K562 (cell line): ENCODE data around the gene STK11. TPM values are rescaled to one million over a fixed set of nuclear protein-coding genes. Genes with fewer than 3 reads are reported as not detected.

Source experiments
- MTA1 ChIP-seq: fragments of 450-650 bp; IDR thresholded peaks from 2 replicates; pipeline ENCODE4 v1.6.1; 2017; ENCODE audit warnings: borderline replicate concordance
- PHB2 ChIP-seq: fragments of 450-650 bp; IDR thresholded peaks from 2 replicates; pipeline ENCODE4 v1.6.1; 2017; ENCODE audit warnings: low read depth
- PRPF4 ChIP-seq: fragments of 200-400 bp; formaldehyde crosslinking; IDR thresholded peaks from one replicate; pipeline ENCODE4 v1.6.1; 2017; ENCODE audit warnings: low read length, low read depth, mild to moderate bottlenecking; ENCODE audit not compliant: insufficient read depth, poor library complexity, severe bottlenecking
- RNF2 ChIP-seq: sonication (generic); IDR thresholded peaks from 2 replicates; pipeline ENCODE4 v1.6.1; 2016
- TBL1XR1 ChIP-seq, 2 experiments: IDR thresholded peaks; 2 replicates each; pipeline ENCODE4 v1.6.1; 2012; ENCODE audit warnings: improper control_type of control experiment in 2 of 2, low read length in 2 of 2, mild to moderate bottlenecking in 1 of 2
- ZBTB8A ChIP-seq: fragments of 450-650 bp; IDR thresholded peaks from 2 replicates; pipeline ENCODE4 v1.6.1; 2018; ENCODE audit warnings: mild to moderate bottlenecking, moderate library complexity; ENCODE audit not compliant: partially characterized antibody
- ZEB2 ChIP-seq: fragments of 450-650 bp; IDR thresholded peaks from 2 replicates; pipeline ENCODE4 v1.6.1; 2016
- ZFX ChIP-seq: sonication (generic); formaldehyde crosslinking; IDR thresholded peaks from 2 replicates; pipeline ENCODE4 v1.8.0; 2022; ENCODE audit warnings: mild to moderate bottlenecking, missing genetic modification reagents, moderate library complexity
- ZNF699 ChIP-seq: fragments of 250-450 bp; sonication (Bioruptor Pico); IDR thresholded peaks from 2 replicates; pipeline ENCODE4 v1.8.0; 2021; ENCODE audit warnings: mild to moderate bottlenecking, moderate library complexity; ENCODE audit not compliant: insufficient replicate concordance
- ZNF778 ChIP-seq: fragments of 450-650 bp; formaldehyde crosslinking; IDR thresholded peaks from 2 replicates; pipeline ENCODE4 v1.4.0; 2020; ENCODE audit warnings: mild to moderate bottlenecking, moderate library complexity
- polyA plus RNA-seq, 8 experiments: library from polyadenylated mRNA; depleted of rRNA in 4 of 8; stranded (reverse) in 5 of 8; unstranded in 3 of 8; fragments of >200 nt; fragmentation: Nextera tagmentation in 2 of 8; fragmentation: Illumina TruSeq in 1 of 8; extraction: Ambion mirVana in 2 of 8; extraction: Trizol in 1 of 8; gene quantifications; 2 replicates each; pipeline versions ENCODE4 v1.2.1 to v1.2.3, GENCODE V29; 2011 to 2014; ENCODE audit warnings: inconsistent platforms in 1 of 8, missing spikeins in 1 of 8
- total RNA-seq, 7 experiments: library from RNA; depleted of rRNA in 6 of 7; stranded (reverse); fragments of >200 nt in 6 of 7; fragmentation: Illumina TruSeq in 2 of 7; extraction: Trizol in 2 of 7; gene quantifications; 2 replicates each; pipeline versions ENCODE4 v1.2.1 to v1.2.3, GENCODE V29; 2011 to 2021; ENCODE audit warnings: low replicate concordance in 1 of 7
- TF ChIP-seq, protein P1 (sequence below): fragments of 450-650 bp; formaldehyde crosslinking; IDR thresholded peaks from 2 replicates; pipeline ENCODE4 v1.4.0; 2020; ENCODE audit warnings: mild to moderate bottlenecking, mixed read lengths
- TF ChIP-seq, protein P2 (sequence below): fragments of 250-450 bp; sonication (Bioruptor Pico); IDR thresholded peaks from 2 replicates; pipeline ENCODE4 v1.4.0; 2020; ENCODE audit warnings: borderline replicate concordance
- TF ChIP-seq, protein P3 (sequence below): sonication (generic); formaldehyde crosslinking; IDR thresholded peaks from 2 replicates; pipeline ENCODE4 v1.8.1; 2023; ENCODE audit warnings: missing genetic modification reagents, mild to moderate bottlenecking, borderline replicate concordance
- TF ChIP-seq, protein P4 (sequence below), 2 experiments: fragments of 450-650 bp; IDR thresholded peaks; 2 replicates each; pipeline ENCODE4 v1.6.1; 2018; ENCODE audit warnings: mild to moderate bottlenecking in 2 of 2, low read depth in 1 of 2; ENCODE audit not compliant: partially characterized antibody in 2 of 2

Gene STK11
- total and polyA plus RNA-seq, 9 of the 15 experiments (the other 6 are each of a cell fraction or from before 2014, with no cell fraction given): 0.15 to 96.5 (median 31.7) TPM

DNA sequence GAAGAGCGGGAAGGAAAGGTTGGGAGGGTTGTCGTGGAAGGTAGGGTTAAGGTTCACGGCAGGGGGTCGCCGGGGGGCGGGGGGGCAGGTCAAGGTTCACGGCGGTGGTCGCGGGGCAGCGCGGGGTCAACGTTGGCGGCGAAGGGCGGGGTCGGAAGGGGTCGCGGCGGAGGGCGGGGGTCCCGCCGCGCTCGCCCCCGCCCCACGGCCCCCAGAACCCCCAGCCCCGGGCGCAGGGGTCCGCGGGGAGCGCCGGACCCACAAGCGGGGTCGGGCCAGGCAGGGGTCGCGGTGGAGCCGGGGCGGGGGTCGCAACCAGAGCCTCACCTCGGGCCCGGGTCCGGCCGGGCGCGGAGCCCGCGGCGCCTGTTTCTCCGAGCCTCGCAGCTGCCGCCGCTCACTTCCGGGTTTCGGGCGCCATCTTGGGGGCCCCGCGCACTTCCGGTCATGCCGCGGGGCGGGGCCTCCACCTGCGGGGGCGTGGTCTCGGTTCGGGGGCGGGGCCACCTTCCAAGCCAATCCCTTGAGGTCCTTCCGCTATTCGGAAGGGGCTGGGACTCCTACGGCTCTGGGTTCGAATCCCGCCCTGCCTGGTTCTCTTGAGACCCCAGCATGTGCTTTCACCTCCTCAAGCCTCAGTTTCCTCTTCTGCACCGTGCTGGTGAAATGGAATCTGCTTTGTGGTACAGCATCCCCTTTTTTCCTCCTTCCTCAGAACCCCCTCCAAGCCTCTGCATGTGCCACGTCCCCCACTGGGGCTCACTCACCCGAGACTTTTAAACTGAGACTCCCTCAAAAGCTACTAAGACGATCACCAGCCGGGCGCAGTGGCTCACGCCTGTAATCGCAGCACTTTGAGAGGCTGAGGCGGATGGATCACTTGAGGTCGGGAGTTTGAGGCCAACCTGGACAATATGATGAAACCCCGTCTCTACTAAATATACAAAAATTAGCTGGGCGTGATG, 31.5 kb upstream of the STK11 start, which contains the start of gene SBNO2 (continued):
- TF ChIP-seq PRPF4 (no peak), TBL1XR1 (IDR thresholded peaks at IDR 0.05; ENCODE audit: low read length in 2 of 2) (no peak), MTA1 (no peak), ZNF699 (CRISPR knock-in tag) (no peak), ZEB2 (no peak), ZFX (no peak), ZBTB8A (no peak), PHB2 (no peak), RNF2 (no peak), ZNF778 (CRISPR knock-in tag) (no peak)
- TF ChIP-seq, protein P1, sequence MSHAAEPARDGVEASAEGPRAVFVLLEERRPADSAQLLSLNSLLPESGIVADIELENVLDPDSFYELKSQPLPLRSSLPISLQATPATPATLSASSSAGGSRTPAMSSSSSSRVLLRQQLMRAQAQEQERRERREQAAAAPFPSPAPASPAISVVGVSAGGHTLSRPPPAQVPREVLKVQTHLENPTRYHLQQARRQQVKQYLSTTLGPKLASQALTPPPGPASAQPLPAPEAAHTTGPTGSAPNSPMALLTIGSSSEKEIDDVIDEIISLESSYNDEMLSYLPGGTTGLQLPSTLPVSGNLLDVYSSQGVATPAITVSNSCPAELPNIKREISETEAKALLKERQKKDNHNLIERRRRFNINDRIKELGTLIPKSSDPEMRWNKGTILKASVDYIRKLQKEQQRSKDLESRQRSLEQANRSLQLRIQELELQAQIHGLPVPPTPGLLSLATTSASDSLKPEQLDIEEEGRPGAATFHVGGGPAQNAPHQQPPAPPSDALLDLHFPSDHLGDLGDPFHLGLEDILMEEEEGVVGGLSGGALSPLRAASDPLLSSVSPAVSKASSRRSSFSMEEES (CRISPR knock-in tag): no peak
- TF ChIP-seq, protein P2, sequence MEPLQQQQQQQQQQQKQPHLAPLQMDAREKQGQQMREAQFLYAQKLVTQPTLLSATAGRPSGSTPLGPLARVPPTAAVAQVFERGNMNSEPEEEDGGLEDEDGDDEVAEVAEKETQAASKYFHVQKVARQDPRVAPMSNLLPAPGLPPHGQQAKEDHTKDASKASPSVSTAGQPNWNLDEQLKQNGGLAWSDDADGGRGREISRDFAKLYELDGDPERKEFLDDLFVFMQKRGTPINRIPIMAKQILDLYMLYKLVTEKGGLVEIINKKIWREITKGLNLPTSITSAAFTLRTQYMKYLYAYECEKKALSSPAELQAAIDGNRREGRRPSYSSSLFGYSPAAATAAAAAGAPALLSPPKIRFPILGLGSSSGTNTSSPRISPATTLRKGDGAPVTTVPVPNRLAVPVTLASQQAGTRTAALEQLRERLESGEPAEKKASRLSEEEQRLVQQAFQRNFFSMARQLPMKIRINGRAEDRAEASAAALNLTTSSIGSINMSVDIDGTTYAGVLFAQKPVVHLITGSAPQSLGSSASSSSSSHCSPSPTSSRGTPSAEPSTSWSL: no peak
- TF ChIP-seq, protein P3, sequence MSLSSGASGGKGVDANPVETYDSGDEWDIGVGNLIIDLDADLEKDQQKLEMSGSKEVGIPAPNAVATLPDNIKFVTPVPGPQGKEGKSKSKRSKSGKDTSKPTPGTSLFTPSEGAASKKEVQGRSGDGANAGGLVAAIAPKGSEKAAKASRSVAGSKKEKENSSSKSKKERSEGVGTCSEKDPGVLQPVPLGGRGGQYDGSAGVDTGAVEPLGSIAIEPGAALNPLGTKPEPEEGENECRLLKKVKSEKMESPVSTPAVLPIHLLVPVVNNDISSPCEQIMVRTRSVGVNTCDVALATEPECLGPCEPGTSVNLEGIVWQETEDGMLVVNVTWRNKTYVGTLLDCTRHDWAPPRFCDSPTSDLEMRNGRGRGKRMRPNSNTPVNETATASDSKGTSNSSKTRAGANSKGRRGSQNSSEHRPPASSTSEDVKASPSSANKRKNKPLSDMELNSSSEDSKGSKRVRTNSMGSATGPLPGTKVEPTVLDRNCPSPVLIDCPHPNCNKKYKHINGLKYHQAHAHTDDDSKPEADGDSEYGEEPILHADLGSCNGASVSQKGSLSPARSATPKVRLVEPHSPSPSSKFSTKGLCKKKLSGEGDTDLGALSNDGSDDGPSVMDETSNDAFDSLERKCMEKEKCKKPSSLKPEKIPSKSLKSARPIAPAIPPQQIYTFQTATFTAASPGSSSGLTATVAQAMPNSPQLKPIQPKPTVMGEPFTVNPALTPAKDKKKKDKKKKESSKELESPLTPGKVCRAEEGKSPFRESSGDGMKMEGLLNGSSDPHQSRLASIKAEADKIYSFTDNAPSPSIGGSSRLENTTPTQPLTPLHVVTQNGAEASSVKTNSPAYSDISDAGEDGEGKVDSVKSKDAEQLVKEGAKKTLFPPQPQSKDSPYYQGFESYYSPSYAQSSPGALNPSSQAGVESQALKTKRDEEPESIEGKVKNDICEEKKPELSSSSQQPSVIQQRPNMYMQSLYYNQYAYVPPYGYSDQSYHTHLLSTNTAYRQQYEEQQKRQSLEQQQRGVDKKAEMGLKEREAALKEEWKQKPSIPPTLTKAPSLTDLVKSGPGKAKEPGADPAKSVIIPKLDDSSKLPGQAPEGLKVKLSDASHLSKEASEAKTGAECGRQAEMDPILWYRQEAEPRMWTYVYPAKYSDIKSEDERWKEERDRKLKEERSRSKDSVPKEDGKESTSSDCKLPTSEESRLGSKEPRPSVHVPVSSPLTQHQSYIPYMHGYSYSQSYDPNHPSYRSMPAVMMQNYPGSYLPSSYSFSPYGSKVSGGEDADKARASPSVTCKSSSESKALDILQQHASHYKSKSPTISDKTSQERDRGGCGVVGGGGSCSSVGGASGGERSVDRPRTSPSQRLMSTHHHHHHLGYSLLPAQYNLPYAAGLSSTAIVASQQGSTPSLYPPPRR (CRISPR knock-in tag): no peak
- TF ChIP-seq, protein P4, sequence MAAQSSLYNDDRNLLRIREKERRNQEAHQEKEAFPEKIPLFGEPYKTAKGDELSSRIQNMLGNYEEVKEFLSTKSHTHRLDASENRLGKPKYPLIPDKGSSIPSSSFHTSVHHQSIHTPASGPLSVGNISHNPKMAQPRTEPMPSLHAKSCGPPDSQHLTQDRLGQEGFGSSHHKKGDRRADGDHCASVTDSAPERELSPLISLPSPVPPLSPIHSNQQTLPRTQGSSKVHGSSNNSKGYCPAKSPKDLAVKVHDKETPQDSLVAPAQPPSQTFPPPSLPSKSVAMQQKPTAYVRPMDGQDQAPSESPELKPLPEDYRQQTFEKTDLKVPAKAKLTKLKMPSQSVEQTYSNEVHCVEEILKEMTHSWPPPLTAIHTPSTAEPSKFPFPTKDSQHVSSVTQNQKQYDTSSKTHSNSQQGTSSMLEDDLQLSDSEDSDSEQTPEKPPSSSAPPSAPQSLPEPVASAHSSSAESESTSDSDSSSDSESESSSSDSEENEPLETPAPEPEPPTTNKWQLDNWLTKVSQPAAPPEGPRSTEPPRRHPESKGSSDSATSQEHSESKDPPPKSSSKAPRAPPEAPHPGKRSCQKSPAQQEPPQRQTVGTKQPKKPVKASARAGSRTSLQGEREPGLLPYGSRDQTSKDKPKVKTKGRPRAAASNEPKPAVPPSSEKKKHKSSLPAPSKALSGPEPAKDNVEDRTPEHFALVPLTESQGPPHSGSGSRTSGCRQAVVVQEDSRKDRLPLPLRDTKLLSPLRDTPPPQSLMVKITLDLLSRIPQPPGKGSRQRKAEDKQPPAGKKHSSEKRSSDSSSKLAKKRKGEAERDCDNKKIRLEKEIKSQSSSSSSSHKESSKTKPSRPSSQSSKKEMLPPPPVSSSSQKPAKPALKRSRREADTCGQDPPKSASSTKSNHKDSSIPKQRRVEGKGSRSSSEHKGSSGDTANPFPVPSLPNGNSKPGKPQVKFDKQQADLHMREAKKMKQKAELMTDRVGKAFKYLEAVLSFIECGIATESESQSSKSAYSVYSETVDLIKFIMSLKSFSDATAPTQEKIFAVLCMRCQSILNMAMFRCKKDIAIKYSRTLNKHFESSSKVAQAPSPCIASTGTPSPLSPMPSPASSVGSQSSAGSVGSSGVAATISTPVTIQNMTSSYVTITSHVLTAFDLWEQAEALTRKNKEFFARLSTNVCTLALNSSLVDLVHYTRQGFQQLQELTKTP (IDR thresholded peaks at IDR 0.05; ENCODE audit: low read depth in 1 of 2, partially characterized antibody in 2 of 2): peak in 1 of 2 experiments; percentile 66
